HG02759 (cell line): ENCODE results near the gene ANAPC10.

Experiments
- ATAC-seq: cut with Tn5 transposase; IDR thresholded peaks from one replicate; pipeline ENCODE4 v1.9.1; 2021; ENCODE audit warnings: mild to moderate bottlenecking, moderate library complexity; ENCODE audit not compliant: unreplicated experiment

ANAPC10 gene

GRCh38 chr4:145075742-145076468, 22.1 kb downstream of the ANAPC10 start:
- ATAC-seq = no peak

- ATAC-seq = no peak
These were observed 26.4 kb downstream of the ANAPC10 start for GRCh38 chr4:145071560-145071959.

GRCh38 chr4:145069361-145069760, 28.6 kb downstream of the ANAPC10 start:
- no peak for ATAC-seq

GRCh38 chr4:145066063-145066501, 31.9 kb downstream of the ANAPC10 start:
- ATAC-seq = no peak

- peak; percentile 78 for ATAC-seq
These were observed 36.6 kb downstream of the ANAPC10 start for GRCh38 chr4:145061318-145061920.

- ATAC-seq = no peak
These were observed 39.7 kb downstream of the ANAPC10 start for GRCh38 chr4:145058256-145058655.

GRCh38 chr4:145056325-145057130, 41.5 kb downstream of the ANAPC10 start:
- no peak for ATAC-seq

- no peak for ATAC-seq
These were observed 42.3 kb downstream of the ANAPC10 start for GRCh38 chr4:145055533-145056257.

- no peak for ATAC-seq
These were observed 48.8 kb downstream of the ANAPC10 start for GRCh38 chr4:145049241-145049640.

GRCh38 chr4:145048817-145049216, 49.2 kb downstream of the ANAPC10 start:
- ATAC-seq = no peak

- peak; percentile 70 for ATAC-seq
These were observed 50.8 kb downstream of the ANAPC10 start for GRCh38 chr4:145047151-145047550.

- peak; percentile 29 for ATAC-seq
These were observed 52.8 kb downstream of the ANAPC10 start for GRCh38 chr4:145045180-145045579.

- ATAC-seq = no peak
These were observed 53.7 kb downstream of the ANAPC10 start for GRCh38 chr4:145044341-145044740.

- no peak for ATAC-seq
These were observed 54.7 kb downstream of the ANAPC10 start for GRCh38 chr4:145043306-145043705.

GRCh38 chr4:145042601-145043285, 55.3 kb downstream of the ANAPC10 start:
- ATAC-seq = no peak

GRCh38 chr4:145041378-145041777, 56.6 kb downstream of the ANAPC10 start:
- ATAC-seq = peak; percentile 93

- no peak for ATAC-seq
These were observed 62.4 kb downstream of the ANAPC10 start for GRCh38 chr4:145035494-145036136.

GRCh38 chr4:145034727-145035211, 63.2 kb downstream of the ANAPC10 start:
- no peak for ATAC-seq

- ATAC-seq = no peak
These were observed 78.7 kb downstream of the ANAPC10 start for GRCh38 chr4:145019346-145019745.

GRCh38 chr4:145014365-145014764, 83.6 kb downstream of the ANAPC10 start:
- no peak for ATAC-seq
